Esophagus muscularis mucosa (tissue), 4 donors: ENCODE results near the gene SLC2A5. TPM values are rescaled to one million over a fixed set of nuclear protein-coding genes. Genes with fewer than 3 reads are reported as not detected.
A peak's percentile ranks its signal among the peaks of the same experiment; 100 is the strongest.
"Not testable (repeated sequence)": the region's sequence is repeated elsewhere in the genome, so short reads cannot be mapped to it uniquely, and the experiment has no call there.

Experiments used
- DNase-seq: peaks from one replicate; pipeline ENCODE4 v3.0.0-alpha.2; 2017; ENCODE audit errors: extremely low spot score
- H3K27ac ChIP-seq, 4 donors: fragments of 200-600 bp; sonication (generic); replicated peaks in 1 of 4; 1 replicate in 3 of 4; 2 replicates in 1 of 4; pipeline ENCODE4 v1.5.1; 2016 to 2019; ENCODE audit warnings: mild to moderate bottlenecking in 1 of 4
- H3K27me3 ChIP-seq, 4 donors: fragments of 200-600 bp; sonication (generic); one replicate each; pipeline versions ENCODE4 v1.5.1 to v1.6.0; 2016 to 2019
- H3K36me3 ChIP-seq, 4 donors: fragments of 200-600 bp; sonication (generic); one replicate each; pipeline ENCODE4 v1.5.1; 2016 to 2019
- H3K4me1 ChIP-seq, 4 donors: fragments of 200-600 bp; sonication (generic); one replicate each; pipeline ENCODE4 v1.5.1; 2016 to 2019
- H3K4me3 ChIP-seq, 4 donors: fragments of 200-600 bp; sonication (generic); 1 replicate in 2 of 4; 2 replicates in 2 of 4; pipeline ENCODE4 v1.5.1; 2016 to 2019; ENCODE audit warnings: mild to moderate bottlenecking in 4 of 4, moderate library complexity in 1 of 4
- H3K9me3 ChIP-seq, 4 donors: fragments of 200-600 bp; sonication (generic); 1 replicate in 3 of 4; 2 replicates in 1 of 4; pipeline ENCODE4 v1.5.1; 2016 to 2019
- CTCF ChIP-seq, 3 experiments: fragments of 200-600 bp in 2 of 3; fragments of 450-650 bp in 1 of 3; sonication (generic) in 2 of 3; IDR thresholded peaks; one replicate each; pipeline ENCODE4 v1.5.1; 2017 to 2019; ENCODE audit warnings: antibody characterized with exemption in 3 of 3, mild to moderate bottlenecking in 2 of 3, moderate library complexity in 1 of 3
- EP300 ChIP-seq: sonication (generic); formaldehyde crosslinking; IDR thresholded peaks from one replicate; pipeline ENCODE4 v1.6.1; 2017; ENCODE audit warnings: antibody characterized with exemption
- POLR2A ChIP-seq: fragments of 450-650 bp; IDR thresholded peaks from one replicate; pipeline ENCODE4 v1.6.1; 2017; ENCODE audit warnings: antibody characterized with exemption, moderate library complexity, mild to moderate bottlenecking, low read depth
- POLR2AphosphoS5 ChIP-seq, 2 donors: sonication (generic); formaldehyde crosslinking; IDR thresholded peaks; one replicate each; pipeline ENCODE4 v1.6.1; 2017; ENCODE audit warnings: antibody characterized with exemption in 2 of 2
- WGBS: methylation state at CpG from one replicate; pipeline ENCODE4 v1.1.5; 2018; 5-methylcytosine and 5-hydroxymethylcytosine counted together
- intact Hi-C: fragments of 100-400 bp; cut with DNase I; formaldehyde crosslinking; loops from one replicate; pipeline ENCODE4 v1.15.1; 2023
- total RNA-seq, 4 donors: library from RNA; depleted of rRNA; stranded (reverse); fragments of >200 nt; gene quantifications; one replicate each; pipeline versions ENCODE4 v1.1.0 to v1.2.1, GENCODE V29; 2016

The SLC2A5 gene
- total RNA-seq, 4 donors from 2014 or later = 0.06 to 2.0 (median 0.57) TPM; not detected in 1

GRCh38 chr1:9033363-9033762, 36.1 kb downstream of the SLC2A5 start:
- TF ChIP-seq POLR2A (no peak), POLR2AphosphoS5 (IDR thresholded peaks at IDR 0.05) (no peak), CTCF (IDR thresholded peaks at IDR 0.05) (no peak), EP300 (no peak)
- no peaks in the 10 kb centered on the region for H3K36me3 ChIP-seq
- no peaks in the 10 kb centered on the region for H3K27me3 ChIP-seq
- peaks cover 3 to 23% (median 16%) of the 10 kb centered on the region in 4 donors for H3K4me1 ChIP-seq
- DNase-seq = no peak
- 85% methylated on average over 5 of the region's 5 CpGs for WGBS
- H3K9me3 ChIP-seq = peaks cover 0 to 21% (median 7%) of the 10 kb centered on the region in 4 donors
- intact Hi-C loops = no loop called here
- H3K4me3 ChIP-seq = no peak overlapping the region
- no peak overlapping the region for H3K27ac ChIP-seq

GRCh38 chr1:9031484-9032259, 37.8 kb downstream of the SLC2A5 start:
- 73% methylated on average over 7 of the region's 12 CpGs for WGBS

GRCh38 chr1:9031077-9031476, 38.4 kb downstream of the SLC2A5 start:
- intact Hi-C loops = not testable (repeated sequence)

More at GRCh38 chr1:9031484-9032259, 37.8 kb downstream of the SLC2A5 start:
- no peak overlapping the region for H3K4me3 ChIP-seq
- peaks cover 3 to 23% (median 16%) of the 10 kb centered on the region in 4 donors for H3K4me1 ChIP-seq
- DNase-seq = no peak
- TF ChIP-seq CTCF (IDR thresholded peaks at IDR 0.05) (no peak), POLR2AphosphoS5 (IDR thresholded peaks at IDR 0.05) (no peak), POLR2A (no peak), EP300 (no peak)
- H3K9me3 ChIP-seq = peaks cover 0 to 21% (median 7%) of the 10 kb centered on the region in 4 donors
- H3K36me3 ChIP-seq = no peaks in the 10 kb centered on the region
- no peaks in the 10 kb centered on the region for H3K27me3 ChIP-seq
- H3K27ac ChIP-seq = peak overlapping the region; percentile 16 to 55 (median 36)
- intact Hi-C loops = no loop called here

GRCh38 chr1:9028921-9029705, 40.3 kb downstream of the SLC2A5 start:
- WGBS = 87% methylated on average over 5 of the region's 5 CpGs
- Histone ChIP-seq H3K9me3 (peaks cover 0 to 5% (median 0%) of the 10 kb centered on the region in 4 donors), H3K27me3 (no peaks in the 10 kb centered on the region), H3K27ac (no peak overlapping the region), H3K4me3 (no peak overlapping the region), H3K36me3 (no peaks in the 10 kb centered on the region), H3K4me1 (peaks cover 3 to 23% (median 16%) of the 10 kb centered on the region in 4 donors)
- intact Hi-C loops = no loop called here
- TF ChIP-seq EP300 = no peak
- no peak for TF ChIP-seq CTCF (IDR thresholded peaks at IDR 0.05)
- TF ChIP-seq POLR2A = no peak
- no peak for TF ChIP-seq POLR2AphosphoS5 (IDR thresholded peaks at IDR 0.05)
- no peak for DNase-seq

More at GRCh38 chr1:9031077-9031476, 38.4 kb downstream of the SLC2A5 start:
- H3K36me3 ChIP-seq, H3K27me3 ChIP-seq, H3K4me3 ChIP-seq, DNase-seq: not testable (repeated sequence)
- WGBS = no CpG with 5 or more reads among the region's 4 CpGs
- Histone ChIP-seq H3K4me1 (peaks cover 3 to 23% (median 16%) of the 10 kb centered on the region in 4 donors), H3K27ac (peak overlapping the region; percentile 16 to 55 (median 36)), H3K9me3 (peaks cover 0 to 21% (median 7%) of the 10 kb centered on the region in 4 donors)

GRCh38 chr1:9027307-9027706, 42.1 kb downstream of the SLC2A5 start:
- H3K27me3 ChIP-seq = no peaks in the 10 kb centered on the region
- H3K4me1 ChIP-seq = peaks cover 3 to 23% (median 16%) of the 10 kb centered on the region in 4 donors
- no peak for TF ChIP-seq EP300
- no peak for TF ChIP-seq CTCF (IDR thresholded peaks at IDR 0.05)
- no peak for TF ChIP-seq POLR2AphosphoS5 (IDR thresholded peaks at IDR 0.05)
- no peak for TF ChIP-seq POLR2A
- no peak overlapping the region for H3K4me3 ChIP-seq
- H3K36me3 ChIP-seq = no peaks in the 10 kb centered on the region
- intact Hi-C loops = no loop called here
- peaks cover 0 to 5% (median 0%) of the 10 kb centered on the region in 4 donors for H3K9me3 ChIP-seq
- no peak overlapping the region for H3K27ac ChIP-seq
- no peak for DNase-seq
- WGBS = 88% methylated on average over 4 of the region's 4 CpGs
